ENCODE results near the gene KRT5. TPM values are rescaled to one million over a fixed set of nuclear protein-coding genes. Genes with fewer than 3 reads are reported as not detected.

The KRT5 gene
- total RNA-seq: not detected

GRCh38 chr12:52519826-52520662 is at the start of gene KRT5:
TSS of gene KRT5 (minus strand) at chr12:52520394. CDS start at chr12:52520296, 98 bp downstream.
- ChIA-PET POLR2A (no interaction called here), CTCF (no interaction called here)
- H3K4me3 Mint-ChIP-seq: no peak within 1 kb of the TSS
- peak; percentile 6 for DNase-seq
- no peaks in the 10 kb centered on the region for H3K36me3 Mint-ChIP-seq (ENCODE audit: low read depth)
- no peak within 1 kb of the TSS for H3K27ac Mint-ChIP-seq
- H3K27me3 Mint-ChIP-seq: peaks cover 2% of the 10 kb centered on the region
- H3K4me1 Mint-ChIP-seq: no peaks in the 10 kb centered on the region
- no peaks in the 10 kb centered on the region for H3K9me3 Mint-ChIP-seq

GRCh38 chr12:52568111-52568510 is 47.9 kb upstream of the KRT5 start:
- Mint-ChIP-seq H3K4me1 (no peaks in the 10 kb centered on the region), H3K36me3 (ENCODE audit: low read depth) (no peaks in the 10 kb centered on the region), H3K27ac (no peak overlapping the region), H3K27me3 (peaks cover 27% of the 10 kb centered on the region), H3K9me3 (no peaks in the 10 kb centered on the region), H3K4me3 (no peak overlapping the region)
- ChIA-PET POLR2A (no interaction called here), CTCF (no interaction called here)
- no peak for DNase-seq

GRCh38 chr12:52566847-52567291 is 46.7 kb upstream of the KRT5 start:
- DNase-seq: no peak
- Mint-ChIP-seq H3K9me3 (no peaks in the 10 kb centered on the region), H3K4me1 (no peaks in the 10 kb centered on the region), H3K36me3 (ENCODE audit: low read depth) (no peaks in the 10 kb centered on the region), H3K4me3 (no peak overlapping the region), H3K27ac (no peak overlapping the region), H3K27me3 (peaks cover 23% of the 10 kb centered on the region)
- POLR2A ChIA-PET: no interaction called here
- CTCF ChIA-PET: interaction anchor here (1.0 to 1.1 kb wide), 2 partner anchors 16 to 304 kb away, joined by 3 to 5 read pairs; no protein-coding TSS in a partner anchor

GRCh38 chr12:52564582-52564981 is 44.4 kb upstream of the KRT5 start:
- Mint-ChIP-seq H3K36me3 (ENCODE audit: low read depth) (no peaks in the 10 kb centered on the region), H3K27ac (no peak overlapping the region), H3K9me3 (no peaks in the 10 kb centered on the region), H3K27me3 (peaks cover 31% of the 10 kb centered on the region), H3K4me1 (no peaks in the 10 kb centered on the region), H3K4me3 (no peak overlapping the region)
- ChIA-PET POLR2A (no interaction called here), CTCF (no interaction called here)
- DNase-seq: no peak

GRCh38 chr12:52561880-52562449 is 41.8 kb upstream of the KRT5 start:
- Mint-ChIP-seq H3K4me1 (no peaks in the 10 kb centered on the region), H3K36me3 (ENCODE audit: low read depth) (no peaks in the 10 kb centered on the region), H3K9me3 (no peaks in the 10 kb centered on the region), H3K4me3 (no peak overlapping the region), H3K27me3 (peaks cover 31% of the 10 kb centered on the region), H3K27ac (no peak overlapping the region)
- POLR2A ChIA-PET: no interaction called here
- CTCF ChIA-PET: interaction anchor here (1.1 to 1.3 kb wide), 2 partner anchors 189 to 319 kb away, joined by 4 to 5 read pairs; no protein-coding TSS in a partner anchor
- DNase-seq: no peak

GRCh38 chr12:52559979-52560378 is 39.8 kb upstream of the KRT5 start:
- Mint-ChIP-seq H3K27me3 (peaks cover 30% of the 10 kb centered on the region), H3K36me3 (ENCODE audit: low read depth) (no peaks in the 10 kb centered on the region), H3K4me1 (peaks cover 2% of the 10 kb centered on the region), H3K4me3 (no peak overlapping the region), H3K9me3 (no peaks in the 10 kb centered on the region), H3K27ac (no peak overlapping the region)
- no peak for DNase-seq
- CTCF ChIA-PET: interaction anchor here (0.6 kb wide), 1 partner anchor 434 kb away, joined by 3 read pairs; no protein-coding TSS in a partner anchor
- POLR2A ChIA-PET: no interaction called here

GRCh38 chr12:52558781-52559445 is 38.7 kb upstream of the KRT5 start:
- ChIA-PET POLR2A (no interaction called here), CTCF (no interaction called here)
- H3K4me1 Mint-ChIP-seq: peaks cover 2% of the 10 kb centered on the region
- no peak overlapping the region for H3K4me3 Mint-ChIP-seq
- H3K9me3 Mint-ChIP-seq: no peaks in the 10 kb centered on the region
- no peak for DNase-seq
- H3K36me3 Mint-ChIP-seq (ENCODE audit: low read depth): no peaks in the 10 kb centered on the region
- no peak overlapping the region for H3K27ac Mint-ChIP-seq
- H3K27me3 Mint-ChIP-seq: peaks cover 28% of the 10 kb centered on the region

GRCh38 chr12:52557476-52557875 is 37.3 kb upstream of the KRT5 start:
- no peaks in the 10 kb centered on the region for H3K36me3 Mint-ChIP-seq (ENCODE audit: low read depth)
- H3K4me3 Mint-ChIP-seq: no peak overlapping the region
- no peak for DNase-seq
- H3K9me3 Mint-ChIP-seq: no peaks in the 10 kb centered on the region
- peaks cover 22% of the 10 kb centered on the region for H3K27me3 Mint-ChIP-seq
- H3K4me1 Mint-ChIP-seq: peaks cover 2% of the 10 kb centered on the region
- ChIA-PET POLR2A (no interaction called here), CTCF (no interaction called here)
- no peak overlapping the region for H3K27ac Mint-ChIP-seq

GRCh38 chr12:52555577-52555976 is 35.4 kb upstream of the KRT5 start:
- Mint-ChIP-seq H3K27ac (no peak overlapping the region), H3K36me3 (ENCODE audit: low read depth) (no peaks in the 10 kb centered on the region), H3K27me3 (peaks cover 23% of the 10 kb centered on the region), H3K4me3 (no peak overlapping the region), H3K9me3 (no peaks in the 10 kb centered on the region), H3K4me1 (peaks cover 2% of the 10 kb centered on the region)
- POLR2A ChIA-PET: no interaction called here
- no peak for DNase-seq
- CTCF ChIA-PET: no interaction called here

- Mint-ChIP-seq H3K27ac (no peak within 1 kb of the TSS), H3K36me3 (ENCODE audit: low read depth) (no peaks in the 10 kb centered on the region), H3K4me1 (peaks cover 2% of the 10 kb centered on the region), H3K9me3 (no peaks in the 10 kb centered on the region), H3K4me3 (no peak within 1 kb of the TSS), H3K27me3 (peaks cover 19% of the 10 kb centered on the region)
- DNase-seq: no peak
- POLR2A ChIA-PET: no interaction called here
- CTCF ChIA-PET: no interaction called here
Measured at GRCh38 chr12:52552681-52553195, 32.5 kb upstream of the KRT5 start, which contains the start of gene KRT71. TSS of gene KRT71 (minus strand) at chr12:52553145. CDS start at chr12:52553077, 68 bp downstream.

- H3K27ac Mint-ChIP-seq: no peak overlapping the region
- H3K4me1 Mint-ChIP-seq: peaks cover 2% of the 10 kb centered on the region
- H3K4me3 Mint-ChIP-seq: no peak overlapping the region
- no peaks in the 10 kb centered on the region for H3K36me3 Mint-ChIP-seq (ENCODE audit: low read depth)
- peaks cover 19% of the 10 kb centered on the region for H3K27me3 Mint-ChIP-seq
- ChIA-PET POLR2A (no interaction called here), CTCF (no interaction called here)
- DNase-seq: no peak
- no peaks in the 10 kb centered on the region for H3K9me3 Mint-ChIP-seq
Measured at GRCh38 chr12:52552055-52552454, 31.9 kb upstream of the KRT5 start.

- no peaks in the 10 kb centered on the region for H3K36me3 Mint-ChIP-seq (ENCODE audit: low read depth)
- H3K4me3 Mint-ChIP-seq: no peak overlapping the region
- no peak overlapping the region for H3K27ac Mint-ChIP-seq
- DNase-seq: no peak
- no peaks in the 10 kb centered on the region for H3K9me3 Mint-ChIP-seq
- ChIA-PET POLR2A (no interaction called here), CTCF (no interaction called here)
- H3K27me3 Mint-ChIP-seq: peaks cover 19% of the 10 kb centered on the region
- H3K4me1 Mint-ChIP-seq: peaks cover 2% of the 10 kb centered on the region
Measured at GRCh38 chr12:52551216-52551865, 31.1 kb upstream of the KRT5 start.

GRCh38 chr12:52546126-52546525 is 25.9 kb upstream of the KRT5 start:
- Mint-ChIP-seq H3K27me3 (peaks cover 3% of the 10 kb centered on the region), H3K27ac (no peak overlapping the region), H3K4me1 (peaks cover 6% of the 10 kb centered on the region), H3K36me3 (ENCODE audit: low read depth) (no peaks in the 10 kb centered on the region), H3K4me3 (no peak overlapping the region), H3K9me3 (no peaks in the 10 kb centered on the region)
- ChIA-PET POLR2A (interaction anchor here (1.0 kb wide), 1 partner anchor 27 kb away, joined by 4 read pairs; the partner anchor contains the start of gene KRT74), CTCF (interaction anchor here (1.5 kb wide), 1 partner anchor 334 kb away, joined by 7 read pairs; no protein-coding TSS in a partner anchor)
- DNase-seq: no peak
